ENCODE results near the gene THPO. TPM values are rescaled to one million over a fixed set of nuclear protein-coding genes. Genes with fewer than 3 reads are reported as not detected.

The THPO gene
- total RNA-seq, 4 donors from 2014 or later, result 0.31 to 0.94 TPM; not detected in 2

- Histone ChIP-seq H3K36me3 (peaks cover 0 to 42% of the 10 kb centered on the region in 2 donors), H3K27ac (peak overlapping the region; percentile 94 to 99 (median 98)), H3K4me3 (peak overlapping the region; percentile 1 to 92), H3K27me3 (no peaks in the 10 kb centered on the region), H3K4me1 (peaks cover 0 to 68% (median 30%) of the 10 kb centered on the region in 3 donors), H3K9me3 (no peaks in the 10 kb centered on the region)
- ATAC-seq, result no peak
- TF ChIP-seq POLR2AphosphoS5 (IDR thresholded peaks at IDR 0.05), result no peak
- TF ChIP-seq EP300 (IDR thresholded peaks at IDR 0.05), result no peak
- no peak for TF ChIP-seq CTCF (IDR thresholded peaks at IDR 0.05)
- no peak for TF ChIP-seq POLR2A (IDR thresholded peaks at IDR 0.05)
- WGBS, 2 donors (ENCODE audit: low coverage in 1 of 2), result 28 to 41% methylated on average over 3 to 7 of the region's 7 CpGs
Measured at GRCh38 chr3:184337981-184338380, 40.0 kb downstream of the THPO start.

- ATAC-seq, result peak; percentile 68
- TF ChIP-seq POLR2AphosphoS5 (IDR thresholded peaks at IDR 0.05), result peak; percentile 79
- no peak for TF ChIP-seq EP300 (IDR thresholded peaks at IDR 0.05)
- peak; percentile 20 to 42 for TF ChIP-seq POLR2A (IDR thresholded peaks at IDR 0.05)
- peak in 2 of 4 experiments; percentile 28 to 42 for TF ChIP-seq CTCF (IDR thresholded peaks at IDR 0.05)
- Histone ChIP-seq H3K4me1 (peaks cover 0 to 72% (median 30%) of the 10 kb centered on the region in 3 donors), H3K27ac (peak within 1 kb of the TSS; percentile 94 to 99 (median 98)), H3K36me3 (peaks cover 0 to 42% of the 10 kb centered on the region in 2 donors), H3K27me3 (no peaks in the 10 kb centered on the region), H3K9me3 (no peaks in the 10 kb centered on the region), H3K4me3 (peak within 1 kb of the TSS; percentile 89 to 92)
- 12 to 21% methylated on average over 5 of the region's 6 CpGs for WGBS, 2 donors (ENCODE audit: low coverage in 1 of 2)
Measured at GRCh38 chr3:184337399-184337714, 40.6 kb downstream of the THPO start, which contains the start of gene FAM131A. TSS of gene FAM131A (plus strand) at chr3:184337600. CDS start at chr3:184337631, 31 bp downstream.

- H3K27me3 ChIP-seq, result no peaks in the 10 kb centered on the region
- peaks cover 0 to 78% (median 30%) of the 10 kb centered on the region in 3 donors for H3K4me1 ChIP-seq
- H3K27ac ChIP-seq, result peak overlapping the region; percentile 94 to 99 (median 98)
- ATAC-seq, result peak; percentile 52
- H3K4me3 ChIP-seq, result peak overlapping the region; percentile 89 to 92
- H3K36me3 ChIP-seq, result peaks cover 0 to 42% of the 10 kb centered on the region in 2 donors
- no peaks in the 10 kb centered on the region for H3K9me3 ChIP-seq
- 0% methylated on average over 1 of the region's 17 CpGs for WGBS, 2 donors (ENCODE audit: low coverage in 1 of 2)
- TF ChIP-seq POLR2AphosphoS5 (IDR thresholded peaks at IDR 0.05) (peak; percentile 45), EP300 (IDR thresholded peaks at IDR 0.05) (no peak), CTCF (IDR thresholded peaks at IDR 0.05) (no peak)
Measured at GRCh38 chr3:184336547-184337398, 41.2 kb downstream of the THPO start.

GRCh38 chr3:184335661-184336546, 42.1 kb downstream of the THPO start:
- peak overlapping the region; percentile 94 to 99 (median 98) for H3K27ac ChIP-seq
- no peaks in the 10 kb centered on the region for H3K9me3 ChIP-seq
- H3K4me3 ChIP-seq, result peak overlapping the region; percentile 89 to 92
- TF ChIP-seq POLR2AphosphoS5 (IDR thresholded peaks at IDR 0.05) (peak; percentile 90), EP300 (IDR thresholded peaks at IDR 0.05) (no peak), POLR2A (IDR thresholded peaks at IDR 0.05) (peak; percentile 70 to 78)
- 3% methylated on average over 8 of the region's 77 CpGs; no CpG with 5 or more reads in 1 of the 2 donors for WGBS, 2 donors (ENCODE audit: low coverage in 1 of 2)
- peaks cover 0 to 45% of the 10 kb centered on the region in 2 donors for H3K36me3 ChIP-seq
- no peaks in the 10 kb centered on the region for H3K27me3 ChIP-seq
- H3K4me1 ChIP-seq, result peaks cover 0 to 78% (median 30%) of the 10 kb centered on the region in 3 donors
- peak; percentile 76 for ATAC-seq

- Histone ChIP-seq H3K4me3 (peak overlapping the region in 1 of 2 donors; percentile 92), H3K27me3 (no peaks in the 10 kb centered on the region), H3K36me3 (peaks cover 0 to 51% of the 10 kb centered on the region in 2 donors), H3K9me3 (no peaks in the 10 kb centered on the region), H3K27ac (peak overlapping the region; percentile 94 to 99 (median 98)), H3K4me1 (peaks cover 0 to 72% (median 30%) of the 10 kb centered on the region in 3 donors)
- ATAC-seq, result no peak
- TF ChIP-seq POLR2A (IDR thresholded peaks at IDR 0.05), result no peak
- no peak for TF ChIP-seq EP300 (IDR thresholded peaks at IDR 0.05)
- TF ChIP-seq POLR2AphosphoS5 (IDR thresholded peaks at IDR 0.05), result no peak
- TF ChIP-seq CTCF (IDR thresholded peaks at IDR 0.05), result no peak
- WGBS, 2 donors (ENCODE audit: low coverage in 1 of 2), result 31% methylated on average over 3 of the region's 4 CpGs; no CpG with 5 or more reads in 1 of the 2 donors
Measured at GRCh38 chr3:184335291-184335660, 42.7 kb downstream of the THPO start.

Data from gastroesophageal sphincter (tissue), 4 donors.